Effector CD8-positive, alpha-beta T cell (primary cell): ENCODE measurements around the gene MTCL1.

Experiments
- DNase-seq: peaks from one replicate; lab custom pipeline; 2025; lab: John Stamatoyannopoulos, UW

The MTCL1 gene

GRCh38 chr18:8793445-8794155, 88.2 kb downstream of the MTCL1 start:
- DNase-seq: no peak

- DNase-seq: no peak
Observed at GRCh38 chr18:8794156-8794933, 89.0 kb downstream of the MTCL1 start.

GRCh38 chr18:8794934-8795280, 89.6 kb downstream of the MTCL1 start:
- no peak for DNase-seq

GRCh38 chr18:8795586-8796325, 90.4 kb downstream of the MTCL1 start:
- DNase-seq: no peak

- no peak for DNase-seq
Observed at GRCh38 chr18:8797206-8797605, 91.8 kb downstream of the MTCL1 start.

GRCh38 chr18:8799001-8799400, 93.6 kb downstream of the MTCL1 start:
- no peak for DNase-seq

- no peak for DNase-seq
Observed at GRCh38 chr18:8799596-8800441, 94.5 kb downstream of the MTCL1 start.

GRCh38 chr18:8800445-8800844, 95.1 kb downstream of the MTCL1 start:
- DNase-seq: no peak

- DNase-seq: no peak
Observed at GRCh38 chr18:8800876-8801262, 95.5 kb downstream of the MTCL1 start.

- DNase-seq: no peak
Observed at GRCh38 chr18:8801263-8801901, 96.0 kb downstream of the MTCL1 start.

- no peak for DNase-seq
Observed at GRCh38 chr18:8802017-8802672, 96.8 kb downstream of the MTCL1 start.

- DNase-seq: no peak
Observed at GRCh38 chr18:8803063-8803795, 97.9 kb downstream of the MTCL1 start.

- no peak for DNase-seq
Observed at GRCh38 chr18:8803957-8804356, 98.6 kb downstream of the MTCL1 start.

- no peak for DNase-seq
Observed at GRCh38 chr18:8805552-8805951, 100.2 kb downstream of the MTCL1 start.

GRCh38 chr18:8806100-8806797, 100.9 kb downstream of the MTCL1 start:
- DNase-seq: no peak

GRCh38 chr18:8806798-8807487, 101.6 kb downstream of the MTCL1 start:
- no peak for DNase-seq

- DNase-seq: no peak
Observed at GRCh38 chr18:8807488-8807805, 102.1 kb downstream of the MTCL1 start.

GRCh38 chr18:8808001-8808400, 102.6 kb downstream of the MTCL1 start:
- no peak for DNase-seq

GRCh38 chr18:8809514-8809913, 104.2 kb downstream of the MTCL1 start:
- no peak for DNase-seq
